SW 1271 (cell line): ENCODE data around the gene INKA2.
"Not testable (repeated sequence)": the region's sequence is repeated elsewhere in the genome, so short reads cannot be mapped to it uniquely, and the experiment has no call there.

ENCODE experiments used
- DNase-seq, 2 experiments: peaks; one replicate each; lab custom pipeline; 2025; lab: John Stamatoyannopoulos, UW

The INKA2 gene

GRCh38 chr1:111750856-111751255 lies 11.7 kb upstream of the INKA2 start:
- no peak for DNase-seq

- DNase-seq: no peak
Observed at GRCh38 chr1:111749628-111750027, 10.4 kb upstream of the INKA2 start.

- no peak for DNase-seq
Observed at GRCh38 chr1:111747947-111748346, 8.8 kb upstream of the INKA2 start.

GRCh38 chr1:111747282-111747734 lies 8.1 kb upstream of the INKA2 start:
- DNase-seq: peak; percentile 13 to 64

GRCh38 chr1:111746614-111746999 lies 7.4 kb upstream of the INKA2 start:
- DNase-seq: no peak

DNA sequence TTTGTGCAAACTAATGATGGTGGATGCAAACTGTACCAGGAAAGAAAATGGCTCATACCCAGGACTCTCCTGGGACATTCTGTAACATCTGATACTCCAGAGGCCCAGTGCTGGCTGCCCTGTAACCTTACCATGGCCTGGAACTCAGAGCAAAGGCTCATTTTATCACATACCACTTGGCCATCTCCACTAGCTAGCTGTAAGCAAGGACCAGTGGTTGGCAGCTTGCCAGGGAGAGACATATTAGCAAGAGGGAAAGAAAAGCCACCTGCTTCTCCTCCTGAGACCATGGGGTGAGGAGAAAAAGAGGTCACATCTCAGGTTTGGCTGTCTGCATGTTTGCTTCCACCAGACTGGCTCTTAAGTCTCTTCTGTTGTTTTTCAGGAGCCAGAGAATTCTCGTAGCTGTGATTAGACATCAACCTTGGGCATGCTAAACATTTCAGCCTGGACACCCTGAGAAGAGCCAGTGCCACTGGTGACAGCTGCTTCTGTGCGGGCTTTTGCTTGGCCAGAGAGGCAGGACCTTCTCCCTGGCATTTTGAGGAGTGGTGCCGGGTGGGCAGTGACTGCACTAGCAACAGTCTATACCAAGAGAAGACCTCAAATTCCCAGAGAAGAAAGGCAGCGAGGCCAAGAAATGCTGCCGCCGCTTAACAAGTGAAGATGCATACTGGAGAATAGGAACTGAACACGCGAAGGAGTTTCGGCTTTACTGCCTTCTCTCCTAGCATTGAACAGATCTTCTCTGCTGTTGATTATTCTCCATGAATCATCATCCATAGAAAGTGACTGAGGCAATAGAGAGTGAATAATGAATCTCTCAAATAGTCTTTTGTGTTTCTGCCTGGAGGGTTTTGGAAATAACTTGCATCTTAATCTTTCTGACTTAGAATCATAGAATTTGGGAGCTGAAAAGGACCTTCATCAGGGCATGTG lies 6.7 kb upstream of the INKA2 start:
- no peak for DNase-seq

DNA sequence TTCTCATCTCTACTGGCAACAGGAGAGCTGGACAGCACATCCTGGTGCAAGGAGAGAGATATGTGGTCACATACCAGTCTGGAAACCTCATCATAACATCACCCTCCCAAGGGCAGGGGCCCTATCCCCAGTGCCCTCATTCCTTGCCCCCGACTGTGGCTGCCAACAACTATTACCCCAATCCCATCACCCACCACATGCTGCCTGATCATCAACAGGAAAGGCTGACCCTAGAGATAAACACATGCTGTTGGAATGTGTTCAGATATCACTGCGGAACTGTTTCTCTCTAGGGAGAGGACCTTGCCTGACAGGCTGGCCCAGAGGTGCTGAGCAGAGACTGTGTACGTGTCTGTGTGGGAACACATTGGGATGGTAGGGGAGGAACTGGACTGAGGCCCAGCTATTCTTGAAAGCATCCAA lies 4.5 kb upstream of the INKA2 start:
- DNase-seq: no peak

GRCh38 chr1:111742938-111743549 lies 3.8 kb upstream of the INKA2 start:
- DNase-seq: no peak

DNA sequence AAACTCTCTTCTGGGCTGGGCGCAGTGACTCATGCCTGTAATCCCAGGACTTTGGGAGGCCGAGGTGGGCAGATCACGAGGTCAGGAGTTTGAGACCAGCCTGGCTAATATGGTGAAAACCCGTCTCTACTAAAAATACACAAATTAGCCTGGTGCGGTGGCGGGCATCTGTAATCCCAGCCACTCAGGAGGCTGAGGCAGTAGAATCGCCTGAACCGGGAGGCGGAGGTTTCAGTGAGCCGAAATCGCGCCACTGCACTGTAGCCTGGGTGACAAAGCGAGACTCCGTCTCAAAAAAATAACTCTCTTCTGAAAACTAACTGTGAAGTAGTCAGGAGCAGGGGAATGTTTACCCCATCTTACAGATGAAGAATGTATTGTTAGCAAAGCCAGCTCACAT lies 3.1 kb upstream of the INKA2 start:
- DNase-seq: not testable (repeated sequence)

DNA sequence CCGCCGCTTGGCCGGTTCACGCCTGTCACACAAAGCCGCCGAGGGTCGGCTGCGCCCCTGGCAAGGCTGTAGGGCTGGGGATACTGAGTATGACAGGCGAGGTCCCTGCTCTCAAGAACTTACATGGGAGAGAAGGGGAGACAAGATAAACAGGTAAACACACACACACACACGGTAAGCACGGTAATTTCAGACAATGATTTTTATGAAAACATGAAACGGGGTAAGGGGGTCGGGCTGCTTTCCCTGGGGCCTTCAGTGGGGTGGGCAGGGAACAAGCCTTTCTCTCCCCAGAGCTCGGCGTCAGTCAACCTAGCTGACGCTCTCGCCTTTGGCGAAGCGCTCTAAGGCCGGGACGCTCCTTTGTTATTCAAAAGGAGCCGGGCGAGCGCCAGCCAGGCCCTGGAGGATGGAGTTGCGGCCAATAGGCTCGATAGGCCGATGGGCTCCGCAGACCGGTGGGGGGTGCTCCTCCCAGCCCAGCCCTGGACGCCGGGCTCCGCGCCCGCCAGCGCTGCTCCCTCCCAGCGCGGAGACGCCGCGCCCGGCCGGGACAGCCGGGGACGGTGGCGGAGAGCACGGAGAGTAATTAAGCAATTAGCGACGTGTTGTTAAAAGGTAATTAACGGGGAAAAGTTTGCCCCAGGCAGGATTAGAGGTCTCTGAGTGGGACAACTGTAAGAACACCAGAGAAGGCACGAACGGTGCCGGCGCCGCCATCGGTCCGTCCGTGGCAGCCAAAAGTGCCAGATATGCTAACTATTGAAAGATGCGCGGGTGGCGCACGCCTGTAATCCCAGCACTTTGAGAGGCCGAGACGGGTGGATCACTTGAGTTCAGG lies 950 bp upstream of the INKA2 start:
- no peak for DNase-seq

GRCh38 chr1:111738436-111739193 lies 580 bp downstream of the INKA2 start:
- peak in 1 of 2 experiments; percentile 73 for DNase-seq

- DNase-seq: no peak
Observed at GRCh38 chr1:111738133-111738435, 1.1 kb downstream of the INKA2 start.

DNA sequence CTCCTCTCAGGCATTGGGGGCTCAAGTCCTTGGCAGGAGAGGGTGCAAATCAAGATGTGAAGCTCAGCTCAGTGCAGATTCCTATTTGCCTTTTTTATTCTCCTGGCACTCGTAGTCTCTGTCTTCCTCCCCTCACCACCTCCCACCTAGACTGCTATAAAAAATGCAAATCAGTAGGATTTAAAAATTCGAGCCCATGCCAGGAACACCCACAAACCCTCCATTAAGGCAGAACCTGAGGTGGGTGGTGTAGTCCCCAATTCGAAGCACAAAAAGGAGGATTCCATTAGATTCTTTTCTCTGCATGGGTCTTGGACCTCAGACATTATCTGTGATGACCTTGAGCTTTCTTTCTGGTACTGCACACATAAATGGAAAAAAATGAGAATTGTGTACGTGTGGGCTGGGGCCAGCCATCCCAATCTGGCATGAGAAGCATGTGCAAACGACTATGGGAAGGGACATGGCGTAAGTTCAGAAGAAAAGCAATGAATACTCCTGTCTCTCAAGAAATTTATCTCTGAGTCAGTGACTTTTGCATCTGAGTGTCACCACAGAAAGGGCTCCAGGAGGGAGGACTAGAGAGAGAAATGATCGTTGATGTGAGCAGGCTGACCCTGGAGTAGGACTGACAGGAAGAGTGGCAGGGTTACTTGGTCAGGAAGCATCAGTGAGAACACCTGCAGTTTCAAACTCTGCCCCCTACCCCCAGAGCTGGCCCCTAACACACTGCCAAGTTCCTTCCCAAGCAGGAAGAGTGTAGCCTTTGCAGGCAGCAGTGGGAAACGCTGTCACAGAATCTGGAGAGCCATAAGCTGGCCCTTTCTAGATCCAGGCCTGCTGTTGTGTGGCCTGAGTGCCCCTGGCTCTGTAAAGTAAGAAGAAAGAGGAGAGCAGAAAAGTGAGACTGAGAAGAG lies 1.7 kb downstream of the INKA2 start:
- no peak for DNase-seq

GRCh38 chr1:111736548-111737215 lies 2.5 kb downstream of the INKA2 start:
- DNase-seq: no peak

DNA sequence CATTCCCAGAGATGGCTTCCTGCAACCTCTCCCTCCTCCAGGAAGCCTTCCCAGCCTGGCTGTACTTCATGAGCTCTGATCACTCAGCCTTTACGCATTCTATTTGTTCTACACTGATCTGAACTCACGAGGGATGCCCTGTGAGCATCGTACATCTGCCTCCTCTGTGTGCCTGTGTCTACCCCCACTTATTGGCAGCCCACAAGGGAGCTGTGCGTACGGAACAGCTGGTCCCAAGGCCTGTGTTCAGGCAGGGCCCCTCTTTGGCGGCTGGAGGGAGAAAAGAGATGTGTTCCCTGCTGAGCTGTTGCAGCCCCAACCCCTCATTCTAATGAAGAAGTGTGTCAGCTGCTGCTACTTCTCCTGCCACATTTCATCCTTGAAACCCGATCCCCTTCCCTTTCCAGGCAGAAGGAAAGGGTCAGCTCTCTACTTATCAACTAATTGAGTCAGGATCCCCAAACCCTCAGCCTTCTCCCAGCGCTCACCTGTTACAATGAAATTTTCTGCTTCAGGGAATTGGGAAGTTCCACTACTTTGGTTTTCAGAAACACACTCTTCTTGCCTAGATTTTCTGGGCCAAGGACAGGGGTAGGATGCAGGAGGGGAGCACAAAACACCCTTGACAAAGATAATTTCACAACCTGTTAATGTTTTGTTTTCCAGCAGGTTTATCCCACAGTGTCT lies 3.2 kb downstream of the INKA2 start:
- DNase-seq: no peak

DNA sequence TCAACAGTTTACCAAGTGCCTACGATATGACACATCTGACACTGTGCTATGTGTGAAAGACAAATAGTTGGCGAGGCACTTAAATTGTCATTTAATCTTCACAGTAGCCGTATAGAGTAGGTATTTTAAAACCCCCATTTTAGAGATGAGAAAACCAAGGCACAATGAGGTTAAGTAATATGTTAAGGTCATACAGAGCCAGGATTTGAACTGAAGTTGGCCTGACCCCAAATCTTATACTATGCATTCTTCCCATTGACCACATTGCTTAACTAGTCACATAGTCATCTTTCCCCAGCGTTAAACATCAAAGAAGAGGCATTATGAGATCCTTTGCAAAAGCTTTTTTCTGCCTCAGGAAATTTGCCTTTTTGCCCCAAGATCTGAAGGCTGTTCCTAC lies 3.9 kb downstream of the INKA2 start:
- DNase-seq: no peak

DNA sequence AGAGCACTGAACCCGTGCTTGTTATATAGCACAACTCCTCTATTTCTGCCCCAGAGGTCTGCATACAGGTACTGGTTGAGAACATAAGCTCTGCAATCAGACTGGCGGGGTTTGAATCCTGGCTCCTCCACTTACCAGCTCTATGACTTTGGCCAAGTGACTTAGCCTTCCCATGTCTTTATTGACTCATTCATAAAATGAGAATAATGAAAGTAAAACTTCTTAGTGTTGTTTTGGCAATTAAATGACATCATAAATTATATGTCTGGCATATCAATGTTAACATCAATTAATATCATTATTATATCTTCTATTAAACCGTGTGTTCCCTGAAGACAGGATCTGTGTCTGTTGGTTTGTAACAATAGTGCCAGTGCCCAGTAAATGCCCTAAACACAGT lies 4.3 kb downstream of the INKA2 start:
- no peak for DNase-seq

GRCh38 chr1:111734426-111734825 lies 4.8 kb downstream of the INKA2 start:
- DNase-seq: no peak

DNA sequence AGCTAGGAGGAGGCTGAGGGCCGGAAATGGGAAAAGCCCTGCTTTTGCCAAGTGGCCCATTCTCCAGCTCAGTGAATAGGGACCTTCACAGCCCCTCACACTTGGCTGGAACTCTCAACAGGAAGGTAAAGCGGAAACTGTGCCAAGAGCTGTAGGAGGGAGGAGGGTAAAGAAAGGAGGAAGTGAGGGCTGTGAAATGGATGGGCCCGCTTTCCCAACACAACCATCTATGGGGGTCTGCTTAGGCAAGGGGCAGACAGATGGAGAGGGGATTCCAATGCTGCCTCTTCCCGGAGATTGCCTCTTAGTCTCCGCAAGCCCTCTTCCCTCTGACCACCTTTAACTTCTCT lies 5.2 kb downstream of the INKA2 start:
- no peak for DNase-seq
